HG02571 (cell line): ENCODE measurements around the gene CELSR3.

Source experiments
- ATAC-seq: cut with Tn5 transposase; IDR thresholded peaks from one replicate; pipeline ENCODE4 v1.9.1; 2021; ENCODE audit warnings: mild to moderate bottlenecking, moderate library complexity; ENCODE audit not compliant: unreplicated experiment

CELSR3 gene

DNA sequence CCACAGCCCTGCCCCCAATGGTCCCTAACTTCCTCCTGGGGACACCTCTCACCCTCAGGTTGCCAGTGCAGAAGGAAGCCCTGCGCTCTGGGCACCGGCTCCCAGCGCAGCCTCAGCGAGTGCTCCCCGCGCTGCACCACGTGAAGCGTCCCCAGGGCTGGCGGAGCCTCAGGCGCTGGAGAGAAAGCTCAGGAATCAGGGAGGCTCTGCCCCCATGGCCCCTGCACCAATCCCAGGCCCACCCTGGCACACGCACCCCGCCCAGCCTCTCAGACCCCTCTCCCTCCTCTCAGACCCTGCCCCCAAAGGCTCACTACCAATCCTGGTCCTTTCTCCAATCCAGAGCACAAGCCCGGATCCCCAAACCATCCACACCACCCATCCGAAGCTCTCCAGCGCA is 74.5 kb downstream of the CELSR3 start:
- ATAC-seq: no peak

DNA sequence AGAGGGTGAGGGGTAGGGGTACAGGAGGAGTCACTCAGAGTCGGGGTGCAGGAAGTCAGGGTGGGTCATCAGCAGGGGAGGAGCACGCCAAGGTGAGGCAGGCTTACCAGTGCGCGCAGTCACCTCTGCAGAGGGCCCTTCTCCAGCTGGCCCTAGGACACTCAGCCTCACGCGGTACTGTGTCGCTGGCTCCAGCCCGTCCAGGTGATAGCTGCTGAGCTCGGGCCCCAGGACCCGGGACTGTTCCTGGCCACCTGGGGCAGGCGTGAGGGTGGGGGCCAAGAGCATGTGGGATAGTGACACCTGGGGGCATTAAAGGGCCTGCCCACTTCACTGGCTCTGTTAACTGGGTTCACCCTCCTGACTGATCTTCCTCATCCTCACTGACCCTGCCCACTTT is 75.0 kb downstream of the CELSR3 start:
- no peak for ATAC-seq
